Panc1 (cell line): Measurements from ENCODE around the gene ALPK3. TPM values are rescaled to one million over a fixed set of nuclear protein-coding genes. Genes with fewer than 3 reads are reported as not detected.

Source experiments
- ATAC-seq: fragments of 200-7000 bp; cut with Tn5 transposase; 2 replicates; pipeline ENCODE4 v1.9.1; 2020; ENCODE audit warnings: mild to moderate bottlenecking, moderate library complexity
- BruUV-seq: library from RNA; stranded (reverse); fragments of 400-500 nt; replicated peaks from 2 replicates; lab custom pipeline; 2021; lab: Mats Ljungman, UMichigan
- CTCF ChIA-PET: fragments of 300-600 bp; sonication (Branson Sonifier 250); formaldehyde crosslinking; loops from one replicate; lab custom pipeline; 2022; ENCODE audit warnings: antibody characterized with exemption; lab: Charles Lee
- POLR2A ChIA-PET: fragments of 300-600 bp; sonication (Branson Sonifier 250); formaldehyde crosslinking; loops from one replicate; lab custom pipeline; 2022; ENCODE audit warnings: antibody characterized with exemption; lab: Charles Lee
- DNase-seq: peaks from one replicate; pipeline ENCODE4 v3.0.0-alpha.2; 2010; ENCODE audit warnings: low read depth, low spot score
- H3K27ac ChIP-seq: 2 replicates; pipeline ENCODE4 v1.5.1; 2011; ENCODE audit warnings: mild to moderate bottlenecking, low read length, inconsistent platforms
- H3K27me3 ChIP-seq: fragments of 200-500 bp; sonication (Bioruptor generic); 2 replicates; pipeline ENCODE4 v1.6.0; 2014; ENCODE audit warnings: low read length, inconsistent platforms; ENCODE audit not compliant: control insufficient read depth, insufficient read depth
- H3K36me3 ChIP-seq: fragments of 200-500 bp; sonication (Bioruptor generic); 2 replicates; pipeline ENCODE4 v1.5.1; 2014; ENCODE audit warnings: inconsistent platforms, mild to moderate bottlenecking, low read length, moderate library complexity; ENCODE audit not compliant: control insufficient read depth, insufficient read depth
- H3K4me1 ChIP-seq: 2 replicates; pipeline ENCODE4 v1.5.1; 2011; ENCODE audit warnings: inconsistent platforms, mild to moderate bottlenecking, low read length, moderate library complexity; ENCODE audit not compliant: control insufficient read depth, insufficient read depth
- H3K4me3 ChIP-seq, 2 experiments: 2 replicates each; pipeline ENCODE4 v1.5.1; 2011 to 2012; ENCODE audit warnings: low read depth in 2 of 2, low read length in 2 of 2, mild to moderate bottlenecking in 2 of 2, inconsistent platforms in 1 of 2, moderate library complexity in 1 of 2
- H3K9me3 ChIP-seq: fragments of 200-500 bp; sonication (Bioruptor generic); 2 replicates; pipeline ENCODE4 v1.5.1; 2014; ENCODE audit warnings: low read depth, mild to moderate bottlenecking, inconsistent platforms, low read length, moderate library complexity; ENCODE audit not compliant: control insufficient read depth, insufficient read depth
- CTCF ChIP-seq: fragments of 450-650 bp; IDR thresholded peaks from 2 replicates; pipeline ENCODE4 v1.5.1; 2017; ENCODE audit warnings: mild to moderate bottlenecking
- POLR2AphosphoS5 ChIP-seq: IDR thresholded peaks from 2 replicates; pipeline ENCODE4 v1.6.1; 2012; ENCODE audit warnings: mild to moderate bottlenecking, low read depth, low read length, moderate library complexity
- REST ChIP-seq, 2 experiments: IDR thresholded peaks; 2 replicates each; pipeline ENCODE4 v1.6.1; 2011 to 2012; ENCODE audit warnings: low read depth in 2 of 2, control low read depth in 1 of 2, low read length in 1 of 2, mild to moderate bottlenecking in 1 of 2, moderate library complexity in 1 of 2; ENCODE audit not compliant: insufficient read depth in 1 of 2
- SIN3A ChIP-seq: IDR thresholded peaks from 2 replicates; pipeline ENCODE4 v1.6.1; 2012; ENCODE audit warnings: low read depth, mild to moderate bottlenecking, low read length, moderate library complexity, borderline replicate concordance; ENCODE audit not compliant: insufficient read depth
- TCF7L2 ChIP-seq: IDR thresholded peaks from 2 replicates; pipeline ENCODE4 v1.6.1; 2011; ENCODE audit warnings: mild to moderate bottlenecking, low read depth, low read length, inconsistent platforms
- in situ Hi-C: cut with HindIII; loops from 2 replicates; pipeline ENCODE4 v1.10.0; 2016; ENCODE audit warnings: low sequenced_read_pairs, low pct_unique_long_range_greater_than_20kb
- intact Hi-C: fragments of 100-400 bp; cut with micrococcal nuclease; formaldehyde crosslinking; loops from one replicate; pipeline ENCODE4 v1.10.0; 2022; ENCODE audit not compliant: unreplicated experiment
- total RNA-seq: library from RNA; stranded (reverse); gene quantifications from one replicate; pipeline ENCODE4 v1.2.1, GENCODE V29; 2021; ENCODE audit not compliant: unreplicated experiment

Gene ALPK3
- total RNA-seq, 1 experiment from 2014 or later = 1.0 TPM

- ChIA-PET CTCF (no interaction called here), POLR2A (no interaction called here)
- Histone ChIP-seq H3K9me3 (no peaks in the 10 kb centered on the region), H3K36me3 (no peaks in the 10 kb centered on the region), H3K4me1 (no peaks in the 10 kb centered on the region), H3K27ac (no peak overlapping the region), H3K4me3 (no peak overlapping the region), H3K27me3 (no peaks in the 10 kb centered on the region)
- ATAC-seq (no peak), DNase-seq (no peak)
- TF ChIP-seq REST (IDR thresholded peaks at IDR 0.05; ENCODE audit: insufficient read depth in 1 of 2, low read depth in 2 of 2, low read length in 1 of 2) = no peak
- TF ChIP-seq POLR2AphosphoS5 = no peak
- TF ChIP-seq CTCF = no peak
- no peak for TF ChIP-seq TCF7L2
- TF ChIP-seq SIN3A = no peak
- no TSS peak for BruUV-seq
- in situ Hi-C loops = no loop called here
- intact Hi-C loops = no loop called here
Observed at GRCh38 chr15:84813435-84813834, 3.7 kb upstream of the ALPK3 start.

GRCh38 chr15:84813931-84814330, 3.2 kb upstream of the ALPK3 start:
- ChIA-PET CTCF (no interaction called here), POLR2A (no interaction called here)
- intact Hi-C loops (no loop called here), in situ Hi-C loops (no loop called here)
- ATAC-seq = no peak
- Histone ChIP-seq H3K9me3 (no peaks in the 10 kb centered on the region), H3K27me3 (no peaks in the 10 kb centered on the region), H3K4me3 (no peak overlapping the region), H3K4me1 (no peaks in the 10 kb centered on the region), H3K36me3 (no peaks in the 10 kb centered on the region), H3K27ac (no peak overlapping the region)
- DNase-seq = no peak
- TF ChIP-seq REST (IDR thresholded peaks at IDR 0.05; ENCODE audit: insufficient read depth in 1 of 2, low read depth in 2 of 2, low read length in 1 of 2) = no peak
- no peak for TF ChIP-seq SIN3A
- no peak for TF ChIP-seq TCF7L2
- no peak for TF ChIP-seq CTCF
- TF ChIP-seq POLR2AphosphoS5 = no peak
- BruUV-seq = no TSS peak
